Adrenal gland (tissue), 12 donors: ENCODE measurements around the gene NCL. TPM values are rescaled to one million over a fixed set of nuclear protein-coding genes. Genes with fewer than 3 reads are reported as not detected.
"Not testable (repeated sequence)": the region's sequence is repeated elsewhere in the genome, so short reads cannot be mapped to it uniquely, and the experiment has no call there.

Experiments
- DNase-seq, 7 donors: peaks; one replicate each; pipeline ENCODE4 v3.0.0-alpha.2; 2019 to 2020
- H3K27ac ChIP-seq, 5 donors: fragments of 200-600 bp; sonication (generic) in 4 of 5; 1 replicate in 3 of 5; 2 replicates in 2 of 5; pipeline versions ENCODE4 v1.5.1 to v1.8.0; 2016 to 2020; ENCODE audit warnings: mild to moderate bottlenecking in 1 of 5
- H3K27me3 ChIP-seq: fragments of 200-600 bp; 2 replicates; pipeline ENCODE4 v1.8.0; 2021
- H3K36me3 ChIP-seq, 2 donors: fragments of 200-600 bp; replicated peaks in 1 of 2; 1 replicate in 1 of 2; 2 replicates in 1 of 2; pipeline versions ENCODE4 v1.5.1 to v1.8.0; 2018 to 2022
- H3K4me1 ChIP-seq, 2 donors: fragments of 200-600 bp; replicated peaks in 1 of 2; 1 replicate in 1 of 2; 2 replicates in 1 of 2; pipeline versions ENCODE4 v1.5.1 to v1.8.0; 2018 to 2021
- H3K4me3 ChIP-seq, 4 donors: fragments of 200-600 bp; sonication (generic) in 3 of 4; one replicate each; pipeline ENCODE4 v1.5.1; 2016 to 2018
- H3K9me3 ChIP-seq, 3 donors: fragments of 200-600 bp; sonication (generic) in 1 of 3; replicated peaks in 1 of 3; 1 replicate in 2 of 3; 2 replicates in 1 of 3; pipeline versions ENCODE4 v1.5.1 to v1.8.0; 2016 to 2021
- CTCF ChIP-seq, 6 experiments: fragments of 450-650 bp in 4 of 6; fragments of 200-600 bp in 2 of 6; sonication (generic) in 1 of 6; IDR thresholded peaks; 1 replicate in 5 of 6; 2 replicates in 1 of 6; pipeline versions ENCODE4 v1.5.1 to v1.8.0; 2016 to 2021; ENCODE audit warnings: antibody characterized with exemption in 6 of 6, mild to moderate bottlenecking in 2 of 6, moderate library complexity in 1 of 6
- POLR2A ChIP-seq, 2 donors: fragments of 450-650 bp; IDR thresholded peaks; one replicate each; pipeline ENCODE4 v1.6.1; 2017; ENCODE audit warnings: antibody characterized with exemption in 2 of 2, mild to moderate bottlenecking in 2 of 2, moderate library complexity in 1 of 2
- WGBS, 4 donors: extraction: QIAGEN DNeasy Blood & Tissue Kit in 2 of 4; methylation state at CpG; one replicate each; pipeline versions ENCODE4 v1.1.5 to v1.1.7; 2013 to 2017; 5-methylcytosine and 5-hydroxymethylcytosine counted together
- intact Hi-C, 2 donors: fragments of 100-400 bp; cut with DNase I; formaldehyde crosslinking; loops; one replicate each; pipeline versions ENCODE4 v1.14.1 to v1.15.0; 2022 to 2023
- polyA plus RNA-seq, 3 donors: library from polyadenylated mRNA; stranded (reverse); fragments of 200-250 nt in 2 of 3; fragments of 350-450 nt in 1 of 3; fragmentation: Illumina TruSeq in 1 of 3; extraction: RNeasy Lipid Tissue Mini Kit (QIAGEN cat#74804) in 1 of 3; gene quantifications; one replicate each; pipeline ENCODE4 v1.2.3, GENCODE V29; 2013 to 2014
- total RNA-seq, 9 donors: library from RNA; depleted of rRNA in 4 of 9; stranded (reverse); fragments of >200 nt in 4 of 9; fragments of 120-200 nt in 1 of 9; fragmentation: NEBNext Ultra II Directional in 1 of 9; extraction: Animal tissue kit (Norgen Biotek cat#: 25700) in 1 of 9; gene quantifications; one replicate each; pipeline versions ENCODE4 v1.1.0 to v1.2.4, GENCODE V29; 2013 to 2023
- donor health status: healthy with polysubstance abuse.
- donor health status: Bipolar disorder and iron deficiency.
- donor health status: DM: yes; HTN: yes; CAD: no.
- donor health status: DM: no; HTN: no; CAD: no.
- donor health status: DM: no; HTN: no; CAD: no.
- donor health status: DM: yes; HTN: yes; CAD: no.

NCL gene
- total and polyA plus RNA-seq, 12 donors: 70.6 to 1,227 (median 184) TPM

GRCh38 chr2:231464576-231465540, 574 bp upstream of the NCL start:
- 2 to 5% (median 2%) methylated on average over 27 to 81 of the region's 81 CpGs; no CpG with 5 or more reads in 1 of the 4 donors for WGBS, 4 donors
- TF ChIP-seq POLR2A (IDR thresholded peaks at IDR 0.05) (no peak), CTCF (IDR thresholded peaks at IDR 0.05) (peak in 1 of 6 experiments; percentile 2)
- peaks cover 0 to 33% of the 10 kb centered on the region in 2 donors for H3K36me3 ChIP-seq
- intact Hi-C loops: no loop called here
- peaks cover 12 to 26% of the 10 kb centered on the region in 2 donors for H3K4me1 ChIP-seq
- H3K27ac ChIP-seq: peak overlapping the region; percentile 84 to 99 (median 97)
- H3K4me3 ChIP-seq: peak overlapping the region; percentile 9 to 90 (median 43)
- DNase-seq: peak; percentile 98 to 99 (median 99)
- no peaks in the 10 kb centered on the region for H3K27me3 ChIP-seq
- H3K9me3 ChIP-seq: no peaks in the 10 kb centered on the region

GRCh38 chr2:231462729-231463465, 1.4 kb downstream of the NCL start:
- TF ChIP-seq CTCF (IDR thresholded peaks at IDR 0.05): no peak
- TF ChIP-seq POLR2A (IDR thresholded peaks at IDR 0.05): no peak
- Histone ChIP-seq H3K4me1 (peaks cover 12 to 26% of the 10 kb centered on the region in 2 donors), H3K27me3 (no peaks in the 10 kb centered on the region), H3K4me3 (peak overlapping the region; percentile 85 to 98 (median 92)), H3K9me3 (no peaks in the 10 kb centered on the region), H3K36me3 (peaks cover 0 to 53% of the 10 kb centered on the region in 2 donors), H3K27ac (peak overlapping the region in 3 of 5 donors; percentile 97 to 99 (median 99))
- no peak for DNase-seq
- 3 to 13% (median 9%) methylated on average over 4 of the region's 4 CpGs for WGBS, 4 donors
- intact Hi-C loops: no loop called here

GRCh38 chr2:231461516-231461971, 2.7 kb downstream of the NCL start:
- intact Hi-C loops: no loop called here
- TF ChIP-seq CTCF (IDR thresholded peaks at IDR 0.05) (no peak), POLR2A (IDR thresholded peaks at IDR 0.05) (no peak)
- Histone ChIP-seq H3K36me3 (peaks cover 0 to 66% of the 10 kb centered on the region in 2 donors), H3K27ac (no peak overlapping the region), H3K9me3 (no peaks in the 10 kb centered on the region), H3K27me3 (no peaks in the 10 kb centered on the region), H3K4me3 (no peak overlapping the region), H3K4me1 (peaks cover 12 to 26% of the 10 kb centered on the region in 2 donors)
- 73 to 81% (median 76%) methylated on average over 8 of the region's 8 CpGs for WGBS, 4 donors
- no peak for DNase-seq

- Histone ChIP-seq H3K4me1 (peaks cover 12 to 26% of the 10 kb centered on the region in 2 donors), H3K36me3 (peaks cover 0 to 73% of the 10 kb centered on the region in 2 donors)
- H3K4me3 ChIP-seq, H3K27me3 ChIP-seq, intact Hi-C loops, H3K9me3 ChIP-seq, DNase-seq, H3K27ac ChIP-seq: not testable (repeated sequence)
- WGBS, 4 donors: 85 to 94% (median 88%) methylated on average over 10 of the region's 10 CpGs
These were observed 3.4 kb downstream of the NCL start for GRCh38 chr2:231460841-231461240.
